GM12892 (cell line): ENCODE measurements around the gene ZEB2.

Source experiments
- DNase-seq: peaks from one replicate; pipeline ENCODE4 v3.0.0; 2011; ENCODE audit not compliant: insufficient read length
- FAIRE-seq: peaks from 2 replicates; lab custom pipeline; 2011; peaks lifted over from hg19 to GRCh38; lab: Jason Lieb, UNC
- POLR2A ChIP-seq: IDR thresholded peaks from 2 replicates; pipeline ENCODE4 v1.6.1; 2011; ENCODE audit warnings: low read depth, low read length, control low read depth
- POLR2AphosphoS5 ChIP-seq: IDR thresholded peaks from 2 replicates; pipeline ENCODE4 v1.6.1; 2011; ENCODE audit warnings: low read depth, low read length, control low read depth
- TAF1 ChIP-seq: IDR thresholded peaks from 2 replicates; pipeline ENCODE4 v1.6.1; 2011; ENCODE audit warnings: low read depth, mild to moderate bottlenecking, control low read depth, low read length, borderline replicate concordance

Gene ZEB2

DNA sequence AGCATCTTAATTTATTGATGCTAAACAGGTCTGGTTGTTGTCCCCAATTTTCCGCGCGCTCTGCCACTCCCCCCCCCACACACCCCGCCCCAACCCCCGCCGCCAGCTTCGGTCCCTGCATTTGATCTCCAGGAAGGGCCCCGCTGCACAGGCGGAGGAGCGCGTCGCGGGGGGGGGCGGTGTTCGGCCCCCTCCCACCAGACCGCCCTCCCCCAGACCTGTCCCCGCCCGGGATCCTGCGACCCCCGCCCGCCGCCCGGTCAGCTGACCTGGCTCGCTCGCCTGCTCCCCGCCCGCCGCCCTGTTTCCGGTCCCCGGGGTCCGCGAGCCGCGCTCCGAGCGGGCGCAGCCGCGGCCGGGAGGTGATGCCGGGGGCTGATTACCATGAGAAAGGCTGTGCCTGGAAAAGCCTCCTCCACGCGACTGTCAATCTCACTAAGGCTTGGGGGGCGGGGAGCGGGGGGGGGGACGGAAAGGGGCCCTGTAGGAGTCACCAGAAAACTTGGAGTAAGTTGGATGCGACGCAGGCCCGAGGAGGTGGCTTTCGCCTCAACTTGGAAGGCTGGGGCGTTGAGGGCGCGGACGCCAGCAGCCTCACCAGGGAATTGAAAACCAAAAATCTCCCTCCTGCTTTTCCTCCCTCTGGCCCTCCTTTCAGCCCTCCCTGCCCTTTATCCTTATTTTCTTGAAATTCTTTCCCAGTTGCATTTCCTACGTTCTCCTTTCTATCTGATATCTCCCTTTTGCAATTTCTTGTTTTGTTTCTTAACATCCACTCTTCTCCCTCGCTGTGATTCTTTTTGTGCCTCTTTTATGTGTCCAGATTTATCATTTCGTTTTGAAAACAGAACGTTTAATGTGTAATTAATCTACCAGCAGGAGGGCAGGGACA, 4.4 kb upstream of the ZEB2 start:
- no peak for FAIRE-seq
- no peak for DNase-seq
- TF ChIP-seq TAF1 (no peak), POLR2AphosphoS5 (no peak), POLR2A (no peak)

DNA sequence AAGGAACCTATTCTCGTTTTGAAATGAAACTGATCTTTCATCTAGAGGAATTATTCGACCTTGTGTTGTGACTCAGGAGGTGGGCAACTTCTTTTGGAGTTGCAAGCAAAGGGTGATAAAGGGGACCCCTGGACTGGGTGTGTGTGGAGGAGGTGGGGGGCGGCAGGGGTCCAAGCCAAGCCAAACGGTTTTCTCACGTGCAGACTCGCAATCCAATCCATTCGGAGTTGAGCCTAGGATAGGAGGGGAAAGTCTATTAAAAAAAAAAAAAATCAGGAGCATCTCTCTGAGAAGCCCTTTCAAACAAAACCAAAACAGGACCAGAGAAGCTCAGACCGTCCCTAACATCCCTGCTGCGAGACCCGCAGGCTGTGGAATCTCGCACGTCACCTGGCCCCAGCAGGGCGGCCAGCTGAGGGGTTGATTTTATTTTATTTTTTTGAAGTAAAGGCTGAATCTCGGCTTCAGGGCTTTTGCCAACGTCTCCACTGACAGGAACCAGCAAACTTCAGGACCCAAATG, 3.7 kb upstream of the ZEB2 start:
- DNase-seq = no peak
- no peak for FAIRE-seq
- TF ChIP-seq TAF1 = no peak
- TF ChIP-seq POLR2AphosphoS5 = no peak
- TF ChIP-seq POLR2A = no peak

DNA sequence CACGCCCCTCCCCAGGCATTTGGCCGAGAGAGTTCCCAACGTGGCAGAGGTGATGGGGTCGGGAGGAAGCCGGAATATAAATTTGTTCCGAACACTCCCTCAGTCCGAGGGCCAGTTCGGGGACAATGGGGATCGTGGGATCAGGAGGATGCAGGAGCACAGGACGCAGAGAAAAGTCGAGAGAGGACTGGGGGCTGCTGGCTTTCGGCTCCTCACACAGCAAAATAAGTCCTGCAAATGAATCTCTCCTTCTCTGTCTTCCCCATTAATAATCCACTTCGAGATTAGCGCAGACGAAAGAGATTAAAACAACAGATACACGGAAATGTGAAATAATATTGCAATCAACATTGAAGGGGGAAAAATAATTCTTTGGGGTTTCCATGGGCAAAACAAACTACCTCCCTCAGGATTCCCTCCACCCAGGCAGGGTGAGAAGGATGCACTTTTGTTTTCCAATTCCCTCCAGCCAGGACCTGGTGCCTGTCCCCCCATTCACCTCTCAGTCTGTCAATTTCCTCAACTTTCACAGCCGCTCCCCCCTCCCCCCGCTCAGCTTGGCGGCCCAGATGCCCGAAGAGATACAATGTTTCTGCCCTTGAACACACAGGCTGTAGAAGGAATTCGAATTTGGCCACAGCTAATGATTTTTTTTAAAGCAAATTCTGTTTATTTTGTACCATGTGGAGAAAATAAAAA, 3.1 kb upstream of the ZEB2 start:
- DNase-seq = no peak
- TF ChIP-seq POLR2A = no peak
- no peak for TF ChIP-seq POLR2AphosphoS5
- no peak for TF ChIP-seq TAF1
- FAIRE-seq = no peak

DNA sequence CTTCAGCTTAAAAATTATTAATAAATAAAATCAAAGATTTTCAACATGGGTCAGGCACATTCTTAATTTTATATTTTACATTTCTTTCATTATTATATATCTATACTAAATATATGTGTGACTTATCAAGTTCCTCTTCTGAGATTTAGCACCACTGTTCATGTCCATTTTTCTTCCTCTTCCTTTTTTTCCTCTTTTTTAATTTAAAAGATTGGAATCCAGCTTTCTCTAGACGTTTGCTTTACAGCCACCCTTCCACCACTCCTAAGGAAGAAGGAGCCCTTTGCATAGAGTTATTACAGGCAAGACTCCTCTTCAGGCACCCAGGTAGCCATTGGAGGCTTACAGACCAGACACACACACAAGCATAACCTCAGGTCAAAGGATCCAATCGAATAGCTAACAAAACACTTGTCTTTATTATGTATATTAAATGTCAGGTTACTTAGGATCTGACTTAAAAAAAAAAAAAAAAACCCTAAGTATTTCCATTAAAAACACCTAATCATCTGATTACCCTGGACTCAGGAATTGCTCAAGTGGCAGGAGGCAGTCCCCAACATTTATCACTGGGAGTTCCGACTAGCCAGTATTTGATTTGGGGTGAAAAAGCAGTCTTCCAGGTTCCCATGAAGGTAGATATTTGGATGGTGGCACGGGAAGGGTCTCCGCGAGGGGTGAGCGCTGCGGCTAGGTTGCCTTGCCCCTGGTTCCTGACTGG, 2.4 kb upstream of the ZEB2 start:
- no peak for TF ChIP-seq POLR2A
- TF ChIP-seq TAF1 = no peak
- TF ChIP-seq POLR2AphosphoS5 = no peak
- DNase-seq = no peak
- FAIRE-seq = no peak

DNA sequence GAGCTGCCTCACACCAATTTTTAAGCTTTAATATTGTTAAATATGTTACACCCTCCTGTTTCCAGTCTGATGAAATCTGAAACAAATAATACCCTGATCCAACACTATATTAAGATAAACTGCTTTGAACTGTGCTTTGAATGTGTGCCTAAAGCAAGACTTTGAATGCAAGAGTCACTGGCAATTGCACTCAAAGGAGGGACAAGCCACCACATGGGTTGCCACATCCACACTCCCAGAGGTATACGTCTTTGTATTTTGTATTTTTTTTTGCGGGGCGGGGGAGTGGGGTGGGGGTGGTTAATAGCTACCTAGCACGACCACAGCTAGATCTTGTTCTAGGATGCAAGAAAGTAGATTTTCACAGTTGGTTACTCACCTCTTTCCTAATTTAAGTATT, 1.8 kb upstream of the ZEB2 start:
- TF ChIP-seq TAF1 (no peak), POLR2AphosphoS5 (no peak), POLR2A (no peak)
- FAIRE-seq (no peak), DNase-seq (no peak)

DNA sequence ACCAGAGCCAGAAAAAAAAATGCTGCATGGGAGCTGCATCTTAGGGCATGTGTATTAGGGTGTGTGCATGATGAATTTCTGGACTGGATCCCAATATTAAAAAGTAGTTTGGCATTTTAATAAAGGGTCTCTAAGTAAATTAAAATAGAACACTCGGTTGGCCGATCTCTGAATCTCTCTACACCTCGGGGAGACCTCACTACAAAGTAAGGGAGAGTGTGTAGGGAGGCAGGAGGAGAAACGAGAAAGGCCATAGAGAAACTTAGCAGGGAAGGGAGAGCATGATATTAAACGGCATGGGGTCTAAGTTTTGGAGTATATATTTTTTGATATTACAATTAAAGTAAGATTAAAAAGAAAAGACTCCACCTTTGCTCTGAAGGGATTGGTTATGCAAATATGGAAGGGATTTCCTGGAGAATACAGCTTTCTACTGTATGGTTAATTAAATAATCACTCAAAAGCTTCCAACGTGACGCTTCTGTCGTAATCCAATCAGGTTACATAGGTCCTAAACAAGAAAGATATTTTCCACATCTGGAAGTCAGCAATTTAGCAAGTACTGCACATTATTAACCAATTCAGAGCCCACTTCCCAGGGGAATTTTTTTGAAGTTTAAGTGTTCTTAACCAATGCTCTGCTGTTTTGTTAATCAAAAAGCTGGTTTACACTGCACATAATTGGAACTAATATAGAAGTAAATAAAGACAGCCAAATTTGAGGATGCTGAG, 1.0 kb upstream of the ZEB2 start:
- FAIRE-seq (no peak), DNase-seq (no peak)
- TF ChIP-seq TAF1 = no peak
- no peak for TF ChIP-seq POLR2AphosphoS5
- no peak for TF ChIP-seq POLR2A

DNA sequence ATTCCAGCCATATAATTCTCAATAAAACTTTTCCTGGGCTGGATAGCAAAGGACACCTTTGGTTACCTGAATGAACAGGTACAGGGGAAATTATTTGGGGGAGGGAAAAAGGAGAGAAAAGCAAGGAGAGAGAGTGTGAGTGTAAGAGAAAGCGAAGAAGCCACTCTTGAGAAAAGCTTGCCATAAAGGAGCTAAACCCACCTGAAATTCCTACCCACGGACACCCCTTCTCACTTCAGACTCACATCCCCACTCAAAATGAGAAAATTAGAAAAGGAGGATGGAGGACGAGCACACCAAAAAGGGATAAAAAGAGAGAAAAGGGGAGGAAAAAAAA, 354 bp downstream of the ZEB2 start:
- no peak for TF ChIP-seq POLR2AphosphoS5
- no peak for TF ChIP-seq TAF1
- no peak for TF ChIP-seq POLR2A
- no peak for DNase-seq
- no peak for FAIRE-seq

DNA sequence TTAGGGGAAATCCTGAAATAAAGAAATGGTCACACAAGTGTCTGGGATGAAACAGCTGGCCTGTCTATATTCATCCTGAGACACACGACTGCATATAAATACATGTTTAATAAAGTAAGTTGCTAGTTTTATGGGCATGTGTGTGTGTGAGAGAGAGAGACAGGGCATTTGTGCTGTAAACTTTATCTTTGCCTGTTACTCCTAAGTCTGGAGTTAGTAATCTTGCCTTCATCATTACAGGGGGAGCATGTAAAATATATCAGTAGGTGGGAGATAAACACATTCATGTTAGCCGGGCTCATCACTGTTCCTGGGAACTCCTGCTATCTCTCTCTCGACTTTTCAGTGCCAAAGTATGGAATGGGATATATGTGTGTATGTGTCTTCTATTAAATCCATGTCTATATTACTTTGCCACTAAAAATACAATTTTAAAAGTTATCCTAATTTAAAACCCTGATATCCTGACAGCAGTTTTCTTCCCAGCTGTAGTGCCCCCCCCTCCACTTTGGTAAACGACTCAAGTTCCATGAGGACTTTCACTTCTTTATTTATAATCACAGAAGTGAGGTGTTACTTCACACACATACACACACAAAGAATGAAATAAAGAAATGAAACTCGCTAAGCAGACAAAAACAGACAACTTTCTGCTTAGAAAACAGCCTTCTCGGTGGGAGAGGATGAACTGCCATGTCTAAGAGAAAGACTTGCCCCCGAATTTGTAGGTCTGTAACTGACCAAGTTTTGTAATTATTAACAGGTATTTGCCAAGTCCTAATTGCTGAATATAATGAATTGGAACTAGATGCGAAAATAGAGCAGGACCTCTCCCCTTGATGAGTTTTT, 947 bp downstream of the ZEB2 start:
- FAIRE-seq = peak; percentile 27
- no peak for TF ChIP-seq POLR2AphosphoS5
- no peak for TF ChIP-seq POLR2A
- no peak for TF ChIP-seq TAF1
- DNase-seq = no peak

DNA sequence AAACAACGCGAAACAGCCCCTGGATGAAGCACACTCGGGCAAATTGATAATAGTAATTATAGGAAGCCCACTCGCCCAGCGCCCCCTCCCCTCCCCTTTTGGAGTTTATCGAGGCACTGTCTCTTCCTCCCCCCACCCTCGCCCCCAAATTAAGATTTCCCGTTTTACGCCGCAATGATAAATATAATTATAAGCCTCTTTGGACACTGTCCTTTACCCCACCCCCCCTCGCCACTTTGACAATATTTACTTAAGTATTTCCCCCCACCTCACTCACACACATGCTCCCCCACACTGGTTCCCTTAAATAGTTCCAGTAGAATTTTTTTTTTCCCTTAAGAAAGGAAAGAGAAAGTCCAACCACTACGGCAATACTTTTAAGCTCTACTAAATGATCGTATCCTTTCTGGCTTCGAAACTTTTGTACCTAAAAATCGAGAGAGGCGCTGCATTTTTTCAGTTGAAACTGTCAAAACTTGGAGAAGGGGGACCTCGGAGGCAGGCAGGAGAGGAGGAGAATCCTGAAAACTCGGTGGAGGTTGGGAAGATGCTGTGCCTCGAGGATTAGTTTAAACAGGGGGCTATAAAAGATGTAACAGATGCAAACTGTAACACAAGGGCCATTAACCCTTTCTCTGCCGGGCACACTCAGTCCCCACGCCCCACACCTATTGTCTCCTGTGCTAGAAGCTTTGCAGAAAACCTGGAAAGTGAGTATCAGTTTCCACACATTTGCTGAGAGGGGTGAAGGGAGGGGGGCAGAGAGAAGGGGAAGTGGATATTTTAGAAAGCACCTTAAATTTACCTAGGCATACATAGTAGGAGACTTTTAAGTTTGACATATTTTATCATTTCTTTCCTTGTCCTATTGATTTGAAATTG, 1.8 kb downstream of the ZEB2 start:
- DNase-seq (no peak), FAIRE-seq (no peak)
- TF ChIP-seq POLR2AphosphoS5 (no peak), TAF1 (no peak), POLR2A (no peak)
